PC-9 (cell line): Measurements from ENCODE around the gene ELMO1.

Source experiments
- EZH2 ChIP-seq: fragments of 200-600 bp; sonication (generic); IDR thresholded peaks from 2 replicates; pipeline ENCODE4 v1.8.0; 2017; ENCODE audit warnings: antibody characterized with exemption, low read depth
- TF ChIP-seq, protein P1 (sequence below): fragments of 200-600 bp; sonication (generic); conservative IDR thresholded peaks from 2 replicates; pipeline ENCODE4 v1.6.1; 2017; ENCODE audit warnings: mixed run types, antibody characterized with exemption, mild to moderate bottlenecking, moderate library complexity

DNA sequence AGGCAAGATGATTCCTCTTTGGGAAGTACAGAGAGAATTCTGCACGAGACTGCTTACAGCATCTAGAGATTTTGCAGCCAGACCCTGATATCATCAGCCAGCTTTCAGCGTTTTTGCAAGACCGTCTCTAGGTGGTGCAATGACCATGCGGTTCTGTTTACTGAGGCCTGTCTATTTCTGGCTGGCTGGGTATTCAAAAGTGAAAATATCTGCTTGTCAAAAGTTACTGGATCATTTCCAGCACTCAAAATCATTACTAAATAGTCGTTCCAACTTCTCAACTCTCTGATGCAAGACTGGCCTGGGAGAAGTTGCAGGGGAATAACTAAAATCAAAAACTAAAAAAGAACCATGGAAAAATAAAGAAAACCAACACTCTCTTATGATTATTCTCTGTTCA lies 240.1 kb downstream of the ELMO1 start:
- TF ChIP-seq, protein P1, sequence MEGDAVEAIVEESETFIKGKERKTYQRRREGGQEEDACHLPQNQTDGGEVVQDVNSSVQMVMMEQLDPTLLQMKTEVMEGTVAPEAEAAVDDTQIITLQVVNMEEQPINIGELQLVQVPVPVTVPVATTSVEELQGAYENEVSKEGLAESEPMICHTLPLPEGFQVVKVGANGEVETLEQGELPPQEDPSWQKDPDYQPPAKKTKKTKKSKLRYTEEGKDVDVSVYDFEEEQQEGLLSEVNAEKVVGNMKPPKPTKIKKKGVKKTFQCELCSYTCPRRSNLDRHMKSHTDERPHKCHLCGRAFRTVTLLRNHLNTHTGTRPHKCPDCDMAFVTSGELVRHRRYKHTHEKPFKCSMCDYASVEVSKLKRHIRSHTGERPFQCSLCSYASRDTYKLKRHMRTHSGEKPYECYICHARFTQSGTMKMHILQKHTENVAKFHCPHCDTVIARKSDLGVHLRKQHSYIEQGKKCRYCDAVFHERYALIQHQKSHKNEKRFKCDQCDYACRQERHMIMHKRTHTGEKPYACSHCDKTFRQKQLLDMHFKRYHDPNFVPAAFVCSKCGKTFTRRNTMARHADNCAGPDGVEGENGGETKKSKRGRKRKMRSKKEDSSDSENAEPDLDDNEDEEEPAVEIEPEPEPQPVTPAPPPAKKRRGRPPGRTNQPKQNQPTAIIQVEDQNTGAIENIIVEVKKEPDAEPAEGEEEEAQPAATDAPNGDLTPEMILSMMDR: no peak; the same call in 1 of the 2 replicates
- TF ChIP-seq EZH2: no peak
